H9 (cell line): ENCODE measurements around the gene IQSEC1. TPM values are rescaled to one million over a fixed set of nuclear protein-coding genes. Genes with fewer than 3 reads are reported as not detected.

ENCODE experiments used
- DNase-seq: peaks from one replicate; pipeline ENCODE4 v3.0.0-alpha.2; 2017
- H2AFZ ChIP-seq: one replicate; pipeline ENCODE4 v1.6.1; 2013; ENCODE audit warnings: mild to moderate bottlenecking, low read length, control low read depth, moderate library complexity
- H2AK5ac ChIP-seq: 2 replicates; pipeline ENCODE4 v1.6.1; 2013; ENCODE audit warnings: low read length, control low read depth, mixed read lengths; ENCODE audit not compliant: insufficient read length
- H2BK120ac ChIP-seq: one replicate; pipeline ENCODE4 v1.6.1; 2013; ENCODE audit warnings: low read depth, mild to moderate bottlenecking, low read length, control low read depth, inconsistent platforms; ENCODE audit not compliant: poor library complexity, severe bottlenecking
- H2BK12ac ChIP-seq: 2 replicates; pipeline ENCODE4 v1.6.1; 2013; ENCODE audit warnings: low read length, control low read depth, mixed read lengths, low read depth; ENCODE audit not compliant: insufficient read length
- H2BK15ac ChIP-seq: 2 replicates; pipeline ENCODE4 v1.6.1; 2013; ENCODE audit warnings: low read depth, low read length, control low read depth
- H2BK20ac ChIP-seq: one replicate; pipeline ENCODE4 v1.6.1; 2013; ENCODE audit warnings: low read depth, mild to moderate bottlenecking, low read length, control low read depth, inconsistent platforms; ENCODE audit not compliant: poor library complexity, severe bottlenecking
- H2BK5ac ChIP-seq: 2 replicates; pipeline ENCODE4 v1.6.1; 2013; ENCODE audit warnings: low read length, control low read depth, mixed read lengths; ENCODE audit not compliant: insufficient read length
- H3K14ac ChIP-seq: 2 replicates; pipeline ENCODE4 v1.6.1; 2013; ENCODE audit warnings: low read length, control low read depth; ENCODE audit not compliant: insufficient read depth
- H3K18ac ChIP-seq: 2 replicates; pipeline ENCODE4 v1.6.1; 2013; ENCODE audit warnings: low read depth, mild to moderate bottlenecking, mixed read lengths, low read length, control low read depth; ENCODE audit not compliant: insufficient read length
- H3K23ac ChIP-seq: 2 replicates; pipeline ENCODE4 v1.6.1; 2013; ENCODE audit warnings: low read length, control low read depth, mixed read lengths, low read depth; ENCODE audit not compliant: insufficient read length
- H3K23me2 ChIP-seq: 2 replicates; pipeline ENCODE4 v1.6.1; 2013; ENCODE audit warnings: low read depth, mild to moderate bottlenecking, mixed read lengths, low read length, control low read depth; ENCODE audit not compliant: insufficient read length, poor library complexity, severe bottlenecking
- H3K27ac ChIP-seq: 2 replicates; pipeline ENCODE4 v1.5.1; 2013; ENCODE audit warnings: low read length, control low read depth, mixed read lengths, low read depth; ENCODE audit not compliant: insufficient read length
- H3K27me3 ChIP-seq: 2 replicates; pipeline ENCODE4 v1.6.1; 2013; ENCODE audit warnings: low read length, control low read depth, inconsistent platforms; ENCODE audit not compliant: insufficient read depth
- H3K4ac ChIP-seq: 2 replicates; pipeline ENCODE4 v1.6.1; 2013; ENCODE audit warnings: low read depth, mild to moderate bottlenecking, control low read depth, inconsistent platforms, low read length, moderate library complexity
- H3K4me1 ChIP-seq: 2 replicates; pipeline ENCODE4 v1.6.1; 2013; ENCODE audit warnings: low read length, control low read depth, inconsistent platforms; ENCODE audit not compliant: insufficient read depth
- H3K4me2 ChIP-seq: 2 replicates; pipeline ENCODE4 v1.6.1; 2013; ENCODE audit warnings: low read length, control low read depth, mixed read lengths; ENCODE audit not compliant: insufficient read length, insufficient read depth
- H3K56ac ChIP-seq: 2 replicates; pipeline ENCODE4 v1.6.1; 2013; ENCODE audit warnings: low read depth, mild to moderate bottlenecking, mixed read lengths, low read length, control low read depth; ENCODE audit not compliant: insufficient read length
- H3K79me1 ChIP-seq: 2 replicates; pipeline ENCODE4 v1.6.1; 2013; ENCODE audit warnings: low read depth, mild to moderate bottlenecking, moderate library complexity, low read length, control low read depth, inconsistent platforms; ENCODE audit not compliant: insufficient read depth, poor library complexity, severe bottlenecking
- H3K79me2 ChIP-seq: 2 replicates; pipeline ENCODE4 v1.6.1; 2013; ENCODE audit warnings: low read length, control low read depth, inconsistent platforms; ENCODE audit not compliant: insufficient read depth
- H3K9ac ChIP-seq: 2 replicates; pipeline ENCODE4 v1.6.1; 2013; ENCODE audit warnings: low read length, control low read depth, mixed read lengths; ENCODE audit not compliant: insufficient read length; ENCODE audit errors: extremely low read depth
- H3K9me3 ChIP-seq: one replicate; pipeline ENCODE4 v1.6.1; 2013; ENCODE audit warnings: low read depth, low read length, inconsistent platforms; ENCODE audit not compliant: control insufficient read depth
- H3T11ph ChIP-seq: one replicate; pipeline ENCODE4 v1.6.1; 2013; ENCODE audit warnings: mild to moderate bottlenecking, low read length, control low read depth, inconsistent platforms
- H4K20me1 ChIP-seq: one replicate; pipeline ENCODE4 v1.6.1; 2013; ENCODE audit not compliant: control insufficient read depth, insufficient read length, insufficient read depth
- H4K5ac ChIP-seq: 2 replicates; pipeline ENCODE4 v1.6.1; 2013; ENCODE audit warnings: low read depth, mild to moderate bottlenecking, mixed read lengths, low read length, control low read depth; ENCODE audit not compliant: insufficient read length
- H4K8ac ChIP-seq: replicated peaks from 2 replicates; pipeline ENCODE4 v1.6.1; 2013; ENCODE audit warnings: low read length, control low read depth, mixed read lengths, low read depth; ENCODE audit not compliant: insufficient read length
- H4K91ac ChIP-seq: 2 replicates; pipeline ENCODE4 v1.6.1; 2013; ENCODE audit warnings: low read depth, mild to moderate bottlenecking, moderate library complexity, mixed read lengths, low read length, control low read depth; ENCODE audit not compliant: insufficient read length
- H3K27ac Mint-ChIP-seq, 3 experiments: 2 replicates in 2 of 3; 3 replicates in 1 of 3; pipeline ENCODE4 v1.8.0; 2020 to 2021; ENCODE audit warnings: mixed read lengths in 3 of 3, mild to moderate bottlenecking in 1 of 3, moderate library complexity in 1 of 3
- H3K27me3 Mint-ChIP-seq: 2 replicates; pipeline ENCODE4 v1.8.0; 2021; ENCODE audit warnings: low read depth, mild to moderate bottlenecking, moderate library complexity, mixed read lengths
- H3K36me3 Mint-ChIP-seq, 3 experiments: 2 replicates in 2 of 3; 3 replicates in 1 of 3; pipeline ENCODE4 v1.8.0; 2020 to 2021; ENCODE audit warnings: low read depth in 3 of 3, mixed read lengths in 3 of 3; ENCODE audit not compliant: insufficient read depth in 1 of 3
- H3K4me1 Mint-ChIP-seq, 2 experiments: 2 replicates each; pipeline ENCODE4 v1.8.0; 2020; ENCODE audit warnings: mixed read lengths in 2 of 2
- H3K4me3 Mint-ChIP-seq, 2 experiments: 2 replicates in 1 of 2; 3 replicates in 1 of 2; pipeline ENCODE4 v1.8.0; 2020 to 2021; ENCODE audit warnings: mild to moderate bottlenecking in 2 of 2, mixed read lengths in 2 of 2, moderate library complexity in 1 of 2
- H3K9me3 Mint-ChIP-seq, 2 experiments: 2 replicates in 1 of 2; 3 replicates in 1 of 2; pipeline ENCODE4 v1.8.0; 2020; ENCODE audit warnings: mild to moderate bottlenecking in 2 of 2, mixed read lengths in 2 of 2, moderate library complexity in 1 of 2
- WGBS: extraction: QIAGEN DNeasy Blood & Tissue Kit; methylation state at CpG from one replicate; pipeline ENCODE4 v1.1.7; 2013; ENCODE audit warnings: missing lambda C conversion rate, low lambda C conversion rate, mixed read lengths; ENCODE audit not compliant: insufficient read length; ENCODE audit errors: extremely low coverage; 5-methylcytosine and 5-hydroxymethylcytosine counted together
- total RNA-seq: library from RNA; stranded (reverse); gene quantifications from 2 replicates; pipeline ENCODE4 v1.2.1, GENCODE V29; 2021
- TF ChIP-seq, protein P1 (sequence below): fragments of 200-600 bp; sonication (generic); conservative IDR thresholded peaks from 3 replicates; pipeline ENCODE4 v1.8.0; 2021; ENCODE audit warnings: antibody characterized with exemption, mild to moderate bottlenecking

IQSEC1 gene
- total RNA-seq, 1 experiment from 2014 or later, result 19.1 TPM

DNA sequence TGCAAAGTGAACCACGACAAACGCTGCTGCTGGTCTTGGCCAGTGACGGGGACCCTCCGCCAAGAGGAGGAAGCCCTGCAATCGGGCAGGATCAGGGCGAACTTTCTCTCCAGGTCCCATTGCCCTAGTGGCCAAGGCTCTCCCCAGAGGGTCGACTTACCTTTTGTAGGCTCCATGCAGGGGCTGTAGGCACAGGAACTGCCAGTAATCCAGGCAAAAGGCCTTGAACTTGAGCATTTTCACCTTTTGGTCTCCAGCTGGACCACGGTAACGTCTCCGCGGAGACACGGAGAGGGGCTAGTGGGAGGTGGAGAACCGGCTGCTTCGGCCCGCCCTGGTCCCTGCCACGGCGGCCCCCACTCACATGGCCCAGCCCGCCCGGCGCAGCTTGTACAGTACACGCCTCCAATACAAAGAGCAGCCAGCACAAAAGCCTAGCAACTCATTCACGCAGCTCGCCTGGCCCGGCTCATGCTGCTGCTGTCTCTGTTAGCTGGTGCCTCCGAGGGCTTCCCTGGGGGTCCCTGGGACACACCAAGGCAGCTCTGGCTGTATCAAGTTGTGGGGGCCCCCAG lies 31.0 kb downstream of the IQSEC1 start:
- H3K4ac ChIP-seq, result no peak overlapping the region
- H3K4me2 ChIP-seq, result no peak overlapping the region
- TF ChIP-seq, protein P1, sequence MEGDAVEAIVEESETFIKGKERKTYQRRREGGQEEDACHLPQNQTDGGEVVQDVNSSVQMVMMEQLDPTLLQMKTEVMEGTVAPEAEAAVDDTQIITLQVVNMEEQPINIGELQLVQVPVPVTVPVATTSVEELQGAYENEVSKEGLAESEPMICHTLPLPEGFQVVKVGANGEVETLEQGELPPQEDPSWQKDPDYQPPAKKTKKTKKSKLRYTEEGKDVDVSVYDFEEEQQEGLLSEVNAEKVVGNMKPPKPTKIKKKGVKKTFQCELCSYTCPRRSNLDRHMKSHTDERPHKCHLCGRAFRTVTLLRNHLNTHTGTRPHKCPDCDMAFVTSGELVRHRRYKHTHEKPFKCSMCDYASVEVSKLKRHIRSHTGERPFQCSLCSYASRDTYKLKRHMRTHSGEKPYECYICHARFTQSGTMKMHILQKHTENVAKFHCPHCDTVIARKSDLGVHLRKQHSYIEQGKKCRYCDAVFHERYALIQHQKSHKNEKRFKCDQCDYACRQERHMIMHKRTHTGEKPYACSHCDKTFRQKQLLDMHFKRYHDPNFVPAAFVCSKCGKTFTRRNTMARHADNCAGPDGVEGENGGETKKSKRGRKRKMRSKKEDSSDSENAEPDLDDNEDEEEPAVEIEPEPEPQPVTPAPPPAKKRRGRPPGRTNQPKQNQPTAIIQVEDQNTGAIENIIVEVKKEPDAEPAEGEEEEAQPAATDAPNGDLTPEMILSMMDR, result no peak
- DNase-seq, result no peak
- no peak overlapping the region for H2BK120ac ChIP-seq
- H3K4me1 ChIP-seq, result no peaks in the 10 kb centered on the region
- H2AK5ac ChIP-seq, result no peak overlapping the region
- H3K27me3 Mint-ChIP-seq, result peaks cover 4% of the 10 kb centered on the region; the same call in 1 of the 2 replicates
- no peak overlapping the region for H2BK5ac ChIP-seq
- no peaks in the 10 kb centered on the region for H4K20me1 ChIP-seq
- H3K14ac ChIP-seq, result no peak overlapping the region; the same call in 1 of the 2 replicates
- peaks cover 34 to 53% of the 10 kb centered on the region in 2 experiments for H3K4me1 Mint-ChIP-seq
- H3K18ac ChIP-seq, result no peak overlapping the region
- H2AFZ ChIP-seq, result no peak overlapping the region
- H3K27ac ChIP-seq, result no peak overlapping the region
- no peak overlapping the region for H2BK20ac ChIP-seq
- no peak overlapping the region for H3K9ac ChIP-seq
- H4K91ac ChIP-seq, result no peak overlapping the region
- no peak overlapping the region for H4K5ac ChIP-seq
- no peaks in the 10 kb centered on the region for H3K9me3 ChIP-seq
- H3K27ac Mint-ChIP-seq, result no peak overlapping the region
- no peaks in the 10 kb centered on the region for H3K79me2 ChIP-seq
- no peak overlapping the region for H2BK15ac ChIP-seq
- no peaks in the 10 kb centered on the region for H3K9me3 Mint-ChIP-seq
- H3K79me1 ChIP-seq, result no peaks in the 10 kb centered on the region
- no peak overlapping the region for H3T11ph ChIP-seq
- H3K56ac ChIP-seq, result no peak overlapping the region
- no peak overlapping the region for H3K4me3 Mint-ChIP-seq
- no peak overlapping the region for H3K23ac ChIP-seq
- no peaks in the 10 kb centered on the region for H3K27me3 ChIP-seq
- H4K8ac ChIP-seq, result no peak overlapping the region
- H2BK12ac ChIP-seq, result no peak overlapping the region
- no peaks in the 10 kb centered on the region for H3K36me3 Mint-ChIP-seq
- H3K23me2 ChIP-seq, result no peaks in the 10 kb centered on the region
- no CpG with 5 or more reads among the region's 25 CpGs for WGBS
